PFSK-1 (cell line): ENCODE data around the gene PIK3AP1.

Experiments used
- POLR2AphosphoS5 ChIP-seq: IDR thresholded peaks from 2 replicates; pipeline ENCODE4 v1.6.1; 2012; ENCODE audit warnings: low read depth, mild to moderate bottlenecking, control low read depth, low read length, moderate library complexity
- REST ChIP-seq, 2 experiments: IDR thresholded peaks; 2 replicates each; pipeline versions ENCODE4 v1.6.1 to v1.8.0; 2011 to 2012; ENCODE audit warnings: low read depth in 2 of 2, low read length in 2 of 2, control low read depth in 1 of 2, inconsistent platforms in 1 of 2, mild to moderate bottlenecking in 1 of 2, moderate library complexity in 1 of 2; ENCODE audit not compliant: insufficient read depth in 1 of 2

GRCh38 chr10:96695366-96695765 is 24.9 kb downstream of the PIK3AP1 start:
- TF ChIP-seq REST (IDR thresholded peaks at IDR 0.05; ENCODE audit: insufficient read depth in 1 of 2, low read depth in 2 of 2, low read length in 2 of 2) (no peak), POLR2AphosphoS5 (no peak)
